ENCODE data around the gene B3GAT3. TPM values are rescaled to one million over a fixed set of nuclear protein-coding genes. Genes with fewer than 3 reads are reported as not detected.
A peak's percentile ranks its signal among the peaks of the same experiment; 100 is the strongest.

Gene B3GAT3
- total and polyA plus RNA-seq, 2 of the 8 experiments (the other 6 are each of a cell fraction or from before 2014, with no cell fraction given) = 28.0 to 39.0 TPM

- Histone ChIP-seq H3K36me3 (ENCODE audit: control insufficient read depth in 2 of 4, insufficient read depth in 4 of 4, low read length in 3 of 4) (peaks cover 29 to 53% (median 44%) of the 10 kb centered on the region in 4 experiments), H3K56ac (replicated peaks; ENCODE audit: insufficient read length, low read depth, low read length) (peak within 1 kb of the TSS; percentile 43), H4K8ac (ENCODE audit: extremely low read depth, insufficient read depth, low read length) (peak within 1 kb of the TSS; percentile 96), H3K4me2 (ENCODE audit: insufficient read depth in 1 of 2, low read depth in 2 of 2, low read length in 2 of 2) (peak within 1 kb of the TSS; percentile 79 to 85), H2AK5ac (ENCODE audit: low read depth, low read length) (no peak within 1 kb of the TSS), H3K79me2 (ENCODE audit: control insufficient read depth in 1 of 2, insufficient read depth in 2 of 2, low read length in 2 of 2) (peaks cover 0 to 45% of the 10 kb centered on the region in 2 experiments), H3K9me3 (ENCODE audit: insufficient read depth in 2 of 2, low read depth in 1 of 2, low read length in 1 of 2) (no peaks in the 10 kb centered on the region), H3K14ac (ENCODE audit: insufficient read length) (no peak within 1 kb of the TSS), H2BK15ac (ENCODE audit: low read length) (no peak within 1 kb of the TSS), H2BK5ac (ENCODE audit: low read depth, low read length) (peak within 1 kb of the TSS; percentile 62), H4K91ac (replicated peaks; ENCODE audit: insufficient read length, low read length) (peak within 1 kb of the TSS; percentile 79), H3K23ac (ENCODE audit: insufficient read length) (no peak within 1 kb of the TSS), H4K5ac (ENCODE audit: insufficient read length, low read depth, low read length) (peak within 1 kb of the TSS; percentile 96), H3K4ac (replicated peaks; ENCODE audit: insufficient read length, low read depth, low read length) (peak within 1 kb of the TSS; percentile 76), H2AFZ (ENCODE audit: low read length) (no peak within 1 kb of the TSS), H3K27me3 (replicated peaks in 1 of 4; ENCODE audit: control insufficient read depth in 3 of 4, extremely low read depth in 1 of 4, insufficient read depth in 3 of 4, low read length in 3 of 4) (no peaks in the 10 kb centered on the region), H2BK20ac (ENCODE audit: low read length) (no peak within 1 kb of the TSS), H4K20me1 (replicated peaks in 1 of 2; ENCODE audit: control insufficient read depth in 1 of 2, insufficient read depth in 2 of 2, low read length in 2 of 2) (peaks cover 0 to 18% of the 10 kb centered on the region in 2 experiments), H3K23me2 (ENCODE audit: low read depth, low read length) (peaks cover 13% of the 10 kb centered on the region), H3K4me3 (ENCODE audit: extremely low read depth in 1 of 4, insufficient read depth in 2 of 4, low read depth in 3 of 4, low read length in 4 of 4) (peak within 1 kb of the TSS; percentile 90 to 100 (median 91)), H3K27ac (ENCODE audit: low read depth, low read length) (peak within 1 kb of the TSS; percentile 75), H3K79me1 (ENCODE audit: low read depth, low read length) (0 out of 2 replicates have a peak, but pooled peaks cover 4% of the 10 kb centered on the region), H3K4me1 (replicated peaks in 1 of 4; ENCODE audit: control insufficient read depth in 3 of 4, insufficient read depth in 4 of 4, low read length in 3 of 4) (peaks cover 0 to 11% (median 7%) of the 10 kb centered on the region in 4 experiments; a peak in 4 of 7 replicates), H3K18ac (ENCODE audit: extremely low read depth, low read length) (peak within 1 kb of the TSS; percentile 85), H2BK120ac (replicated peaks; ENCODE audit: low read depth, low read length) (peak within 1 kb of the TSS; percentile 50), H3K9ac (replicated peaks in 1 of 4; ENCODE audit: extremely low read depth in 1 of 4, low read depth in 3 of 4, low read length in 3 of 4) (peak within 1 kb of the TSS; percentile 81 to 95 (median 94)), H2BK12ac (ENCODE audit: low read depth, low read length) (no peak within 1 kb of the TSS; the same call in 1 of the 2 replicates)
- ChIA-PET POLR2A (ENCODE audit: partially characterized antibody) (interaction anchor here (0.6 to 20.7 kb wide), 46 partner anchors 9 to 997 kb away, joined by 3 to 336 read pairs (median 4); partner anchors contain the start of genes BSCL2, C11orf98, CSKMT and GANAB), CTCF (ENCODE audit: partially characterized antibody) (interaction anchor here (0.9 to 1.9 kb wide), 9 partner anchors 13 to 191 kb away, joined by 3 to 11 read pairs (median 4); partner anchors contain the start of genes EML3 and MTA2)
- 0% methylated on average over 44 of the region's 46 CpGs; no CpG with 5 or more reads in 1 of the 2 experiments for WGBS, 2 experiments (ENCODE audit: extremely low coverage in 1 of 2, insufficient coverage in 1 of 2, insufficient read length in 1 of 2, insufficient replicate concordance in 2 of 2, low coverage in 1 of 2, low lambda C conversion rate in 2 of 2, missing lambda C conversion rate in 1 of 2)
- FAIRE-seq (peak; percentile 63), DNase-seq (ENCODE audit: low read depth in 1 of 2, low spot score in 2 of 2) (peak; percentile 96 to 99)
- TF ChIP-seq EZH2 (IDR thresholded peaks at IDR 0.05; ENCODE audit: low read depth, low read length, severe bottlenecking) = no peak
- no peak for TF ChIP-seq RNF2 (IDR thresholded peaks at IDR 0.05; ENCODE audit: borderline replicate concordance, low read depth, low read length, missing control alignments, poor library complexity, severe bottlenecking)
- no peak for TF ChIP-seq CBX8 (IDR thresholded peaks at IDR 0.05; ENCODE audit: borderline replicate concordance, low read depth, low read length)
- TF ChIP-seq TAF1 (IDR thresholded peaks at IDR 0.05; ENCODE audit: low read depth, low read length) = peak; percentile 97
- no peak for TF ChIP-seq CEBPB (IDR thresholded peaks at IDR 0.05; ENCODE audit: low read depth, low read length)
- TF ChIP-seq CHD1 (IDR thresholded peaks at IDR 0.05; ENCODE audit: low read depth, low read length) = no peak
- TF ChIP-seq CBX5 (IDR thresholded peaks at IDR 0.05; ENCODE audit: low read depth, low read length) = no peak
- no peak; the same call in 1 of the 2 replicates for TF ChIP-seq SP2 (IDR thresholded peaks at IDR 0.05; ENCODE audit: low read length)
- TF ChIP-seq, protein P1, sequence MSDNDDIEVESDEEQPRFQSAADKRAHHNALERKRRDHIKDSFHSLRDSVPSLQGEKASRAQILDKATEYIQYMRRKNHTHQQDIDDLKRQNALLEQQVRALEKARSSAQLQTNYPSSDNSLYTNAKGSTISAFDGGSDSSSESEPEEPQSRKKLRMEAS (IDR thresholded peaks at IDR 0.05) = no peak; the same call in 1 of the 2 replicates
- TF ChIP-seq, protein P2, sequence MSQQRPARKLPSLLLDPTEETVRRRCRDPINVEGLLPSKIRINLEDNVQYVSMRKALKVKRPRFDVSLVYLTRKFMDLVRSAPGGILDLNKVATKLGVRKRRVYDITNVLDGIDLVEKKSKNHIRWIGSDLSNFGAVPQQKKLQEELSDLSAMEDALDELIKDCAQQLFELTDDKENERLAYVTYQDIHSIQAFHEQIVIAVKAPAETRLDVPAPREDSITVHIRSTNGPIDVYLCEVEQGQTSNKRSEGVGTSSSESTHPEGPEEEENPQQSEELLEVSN (IDR thresholded peaks at IDR 0.05) = no peak
Observed at GRCh38 chr11:62573592-62574362, 48.0 kb downstream of the B3GAT3 start, which contains the start of gene EEF1G. Gene EEF1G (minus strand): TSS chr11:62573891. CDS start chr11:62573842, 49 bp downstream.

Data from H1 (cell line).